Measurements from ENCODE around the gene GFOD2.

GFOD2 gene

DNA sequence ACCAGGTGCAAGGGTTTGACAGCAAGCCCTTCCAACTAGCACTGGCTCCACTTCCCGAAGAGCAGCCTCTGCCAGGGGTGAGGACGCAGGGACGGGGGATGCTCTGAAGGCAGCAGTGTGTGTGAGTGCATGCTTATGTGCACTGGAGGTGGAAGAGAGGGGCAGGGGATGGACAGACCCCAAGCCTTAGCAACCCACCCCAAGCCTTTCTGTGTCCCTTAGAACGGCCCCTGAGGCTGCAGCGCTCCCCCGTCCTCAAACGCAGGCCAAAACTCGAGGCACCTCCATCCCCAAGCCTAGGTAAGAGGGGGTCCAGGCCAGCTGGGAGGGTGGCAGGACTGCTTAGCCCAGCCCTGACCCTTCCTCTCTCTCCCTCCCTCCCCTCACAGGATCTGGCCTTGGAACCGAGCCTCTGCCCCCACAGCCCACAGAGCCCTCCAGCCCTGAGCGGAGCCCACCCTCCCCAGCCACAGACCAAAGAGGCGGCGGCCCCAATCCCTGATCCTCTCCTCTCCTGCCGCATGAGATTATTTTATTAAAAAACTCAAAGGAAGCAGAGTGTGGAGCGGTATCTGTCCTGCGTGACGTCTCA is 62.0 kb downstream of the GFOD2 start:
- DNase-seq = no peak

DNA sequence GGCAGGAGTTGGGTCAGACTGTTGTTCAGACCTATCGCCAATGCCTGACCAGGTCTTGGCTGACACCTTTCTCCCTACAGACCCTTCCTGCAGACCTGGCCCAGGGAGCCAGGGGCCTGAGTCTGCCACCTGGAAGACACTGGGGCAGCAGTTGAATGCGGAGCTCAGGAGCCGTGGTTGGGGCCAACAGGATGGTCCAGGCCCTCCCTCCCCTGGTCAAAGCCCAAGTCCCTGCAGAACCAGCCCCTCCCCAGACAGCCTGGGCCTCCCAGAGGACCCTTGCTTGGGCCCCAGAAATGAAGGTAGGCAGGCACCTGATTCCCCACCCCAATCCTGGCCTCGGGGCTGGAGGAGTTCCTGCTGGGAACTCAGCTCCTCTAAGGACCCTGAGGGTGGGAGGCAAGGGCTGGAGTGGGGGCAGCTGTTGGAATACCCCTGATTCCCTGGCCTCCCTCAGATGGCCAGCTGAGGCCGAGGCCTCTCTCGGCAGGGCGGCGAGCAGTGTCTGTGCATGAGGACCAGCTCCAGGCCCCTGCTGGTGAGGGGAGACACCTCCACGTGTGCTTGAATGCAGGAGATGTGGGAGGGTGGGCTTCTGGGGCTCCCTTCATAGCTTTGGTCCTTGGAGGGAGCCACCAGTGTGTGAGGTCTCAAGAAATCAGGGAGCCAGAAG is 62.6 kb downstream of the GFOD2 start:
- no peak for DNase-seq

DNA sequence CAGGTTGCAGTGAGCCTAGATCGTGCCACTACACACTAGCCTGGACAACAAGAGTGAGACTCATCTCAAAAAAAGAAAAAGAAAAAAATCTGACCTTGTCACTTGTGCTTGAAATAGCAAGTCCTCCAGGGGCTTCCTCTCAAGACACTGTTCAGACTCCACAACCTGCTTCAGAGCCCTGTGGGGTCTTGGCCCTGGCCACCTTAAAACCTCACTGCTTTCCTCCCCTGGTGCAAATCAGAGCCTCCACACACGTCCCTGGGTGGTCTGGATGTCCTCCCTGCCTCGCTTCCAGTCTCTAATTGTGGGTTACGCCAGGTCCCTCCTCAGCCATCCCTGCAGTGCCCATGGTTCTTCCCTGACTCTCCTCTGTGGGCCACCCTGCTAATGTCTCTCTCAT is 63.8 kb downstream of the GFOD2 start:
- DNase-seq = no peak

DNA sequence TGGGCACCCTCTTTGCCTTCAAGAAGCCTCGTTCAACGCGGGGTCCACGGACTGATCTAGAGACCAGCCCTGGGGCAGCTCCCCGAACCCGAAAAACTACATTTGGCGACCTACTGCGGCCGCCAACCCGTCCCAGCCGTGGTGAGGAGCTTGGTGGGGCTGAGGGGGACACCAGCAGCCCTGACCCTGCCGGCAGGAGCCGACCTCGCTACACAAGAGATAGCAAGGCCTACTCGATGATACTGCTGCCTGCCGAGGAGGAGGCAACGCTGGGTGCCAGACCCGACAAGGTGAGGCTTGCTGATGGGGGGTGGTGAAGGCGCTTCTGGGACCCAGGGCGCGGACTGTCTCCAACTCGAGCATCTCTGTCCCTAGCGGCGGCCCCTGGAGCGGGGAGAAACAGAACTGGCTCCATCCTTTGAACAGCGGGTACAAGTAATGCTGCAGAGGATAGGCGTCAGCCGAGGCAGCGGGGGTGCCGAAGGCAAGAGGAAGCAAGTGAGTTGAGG is 64.7 kb downstream of the GFOD2 start:
- DNase-seq = no peak

DNA sequence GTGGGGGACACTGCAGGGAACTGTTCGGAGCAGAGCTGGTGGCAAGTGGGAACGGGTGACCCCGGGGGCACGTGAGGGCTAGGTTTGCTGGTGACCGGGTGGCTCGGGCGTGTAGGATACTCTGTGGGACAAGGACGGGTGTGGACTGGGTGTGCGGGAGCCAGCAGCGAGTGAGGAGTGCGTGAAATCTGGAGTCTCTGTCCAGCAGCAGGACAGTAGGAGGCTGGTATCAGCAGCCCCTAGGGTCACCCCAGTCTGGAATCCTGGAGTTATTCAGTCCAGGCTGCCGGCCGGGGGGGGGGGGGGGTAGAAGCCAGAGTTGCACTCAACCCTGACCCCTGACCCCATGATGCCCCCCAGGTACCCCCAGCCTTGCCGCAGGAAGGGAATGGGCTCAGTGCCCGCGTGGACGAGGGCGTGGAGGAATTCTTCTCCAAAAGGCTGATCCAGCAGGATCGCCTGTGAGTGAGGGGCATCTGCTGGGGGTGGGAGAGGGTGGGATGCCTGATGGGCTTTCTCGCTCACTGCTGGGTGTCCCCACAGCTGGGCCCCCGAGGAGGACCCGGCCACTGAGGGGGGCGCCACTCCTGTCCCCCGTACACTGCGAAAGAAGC is 65.2 kb downstream of the GFOD2 start:
- DNase-seq = no peak

DNA sequence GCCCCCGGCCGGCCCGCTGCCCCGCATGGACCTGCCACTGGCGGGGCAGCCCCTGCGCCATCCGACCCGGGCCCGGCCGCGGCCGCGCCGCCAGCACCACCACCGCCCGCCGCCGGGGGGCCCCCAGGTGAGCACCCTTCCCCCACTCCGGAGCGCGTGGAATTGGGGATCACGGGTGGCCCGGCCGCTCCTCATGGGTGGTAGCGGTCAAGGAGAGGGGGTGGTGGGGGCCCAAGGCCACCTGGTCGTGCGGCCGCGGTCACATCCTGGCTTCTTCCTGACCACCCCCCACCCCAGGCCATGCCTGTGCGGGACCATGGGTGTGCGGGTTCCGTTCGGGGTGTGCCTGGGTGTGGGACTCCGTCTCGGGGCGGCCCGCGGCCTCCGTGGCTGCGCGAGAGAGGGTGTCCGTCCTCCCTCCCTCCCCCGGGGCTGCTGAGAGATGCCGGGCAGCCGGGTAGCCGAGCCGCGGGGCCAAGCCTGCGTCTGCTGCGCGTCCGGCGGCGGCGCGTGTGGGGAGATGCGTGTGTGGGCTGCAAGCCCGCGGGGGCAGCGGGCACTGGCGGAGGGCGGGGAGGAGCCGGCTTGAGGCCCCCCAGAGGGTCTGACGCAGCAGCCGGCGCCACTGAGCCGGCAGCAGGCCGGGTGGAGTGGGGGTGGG is 65.9 kb downstream of the GFOD2 start:
- no peak for DNase-seq

DNA sequence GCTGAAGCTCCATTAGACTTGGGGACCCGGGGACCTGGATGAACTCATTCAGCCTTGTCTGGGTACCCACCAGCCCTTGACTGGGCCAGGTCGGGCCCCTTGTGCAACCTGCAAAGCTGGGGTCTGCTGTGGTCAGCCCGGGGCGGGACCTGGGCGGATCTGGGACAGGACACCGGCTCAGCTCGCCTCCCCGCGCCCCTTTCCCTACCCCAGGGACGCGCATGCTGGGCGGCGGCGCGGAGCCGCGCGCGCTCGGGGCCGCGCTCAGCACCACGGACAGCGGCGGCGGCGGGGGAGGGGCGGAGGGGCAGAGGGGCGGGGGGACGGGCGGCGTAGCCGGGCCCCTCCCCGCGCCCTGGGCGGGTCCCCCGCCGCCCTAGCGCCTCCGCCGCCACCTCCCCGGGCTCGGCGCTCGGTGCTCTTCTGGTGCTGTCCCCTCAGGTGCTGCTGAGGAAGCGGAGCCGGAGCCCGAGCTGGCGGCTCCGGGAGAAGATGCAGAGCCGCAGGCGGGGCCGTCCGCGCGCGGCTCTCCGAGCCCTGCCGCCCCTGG is 66.5 kb downstream of the GFOD2 start:
- DNase-seq = no peak

DNA sequence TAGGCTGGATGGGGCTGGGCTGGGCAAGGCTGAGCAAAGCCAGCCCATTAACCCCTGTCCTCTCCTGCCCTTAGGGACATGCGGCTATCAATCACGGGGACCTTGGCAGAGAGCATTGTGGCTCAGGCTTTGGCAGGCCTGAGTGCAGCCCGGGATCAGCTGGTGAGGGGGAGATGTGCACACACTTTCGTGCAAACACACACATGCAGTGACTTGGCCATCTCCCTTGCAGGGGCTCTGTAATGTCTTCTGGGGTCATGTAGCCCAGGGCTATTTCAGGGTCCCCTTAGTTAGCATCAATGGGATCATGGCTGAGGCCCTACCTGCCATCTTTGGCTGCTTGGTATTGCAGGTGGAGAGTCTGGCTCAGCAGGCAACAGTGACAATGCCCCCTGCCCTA is 67.3 kb downstream of the GFOD2 start:
- no peak for DNase-seq

DNA sequence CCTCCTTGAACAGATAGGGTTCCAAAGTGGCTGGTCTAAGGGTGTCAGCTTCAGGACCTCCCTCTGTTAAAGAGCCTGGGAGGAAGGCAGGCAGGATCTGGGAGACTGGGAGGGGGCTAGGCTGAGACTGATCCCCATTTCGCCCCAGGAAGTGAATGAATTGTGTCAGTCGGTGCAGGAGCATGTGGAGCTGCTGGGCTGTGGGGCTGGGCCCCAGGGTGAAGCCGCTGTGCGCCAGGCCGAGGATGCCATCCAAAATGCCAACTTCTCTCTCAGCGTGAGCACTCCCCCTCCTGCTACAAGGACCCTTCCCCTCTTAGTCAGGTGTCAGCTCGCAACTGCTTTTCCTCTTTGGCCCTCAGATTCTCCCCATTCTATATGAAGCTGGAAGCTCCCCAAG is 68.1 kb downstream of the GFOD2 start:
- DNase-seq = no peak

DNA sequence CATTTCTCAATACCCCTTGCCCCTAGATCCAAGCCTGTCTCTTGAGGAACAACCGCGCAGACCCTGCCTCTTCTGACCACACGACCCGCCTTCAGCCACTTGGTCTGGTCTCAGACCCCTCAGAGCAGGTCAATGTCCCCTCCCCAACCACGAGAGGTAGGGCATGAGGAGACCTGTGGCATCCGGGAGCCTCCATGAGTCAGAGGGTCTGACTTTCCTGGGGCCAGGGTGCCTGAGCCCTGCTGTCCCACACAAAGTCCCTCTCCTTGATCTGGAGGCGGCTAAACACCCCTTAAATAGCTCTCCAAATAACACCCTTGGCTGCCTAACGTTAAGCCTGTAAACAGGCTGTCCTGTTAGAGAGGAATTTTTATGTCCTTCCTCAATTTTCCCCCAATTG is 69.1 kb downstream of the GFOD2 start:
- no peak for DNase-seq

DNA sequence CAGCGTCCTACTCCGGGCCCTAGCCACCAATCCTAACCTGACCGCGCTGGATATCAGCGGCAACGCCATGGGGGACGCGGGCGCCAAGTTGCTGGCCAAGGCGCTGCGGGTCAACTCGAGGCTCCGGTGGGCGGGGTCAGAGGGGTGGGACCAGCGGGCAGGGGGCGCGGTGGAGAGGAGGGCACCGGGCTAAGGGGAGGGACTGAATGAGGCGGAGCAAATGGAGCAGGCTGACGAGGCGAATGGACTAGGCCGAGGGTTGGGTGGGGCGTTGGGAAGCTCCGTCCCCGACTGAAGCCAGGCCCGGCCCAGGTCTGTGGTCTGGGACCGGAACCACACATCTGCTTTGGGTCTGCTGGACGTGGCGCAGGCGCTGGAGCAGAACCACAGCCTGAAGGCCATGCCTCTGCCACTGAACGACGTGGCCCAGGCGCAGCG is 69.6 kb downstream of the GFOD2 start:
- DNase-seq = no peak

DNA sequence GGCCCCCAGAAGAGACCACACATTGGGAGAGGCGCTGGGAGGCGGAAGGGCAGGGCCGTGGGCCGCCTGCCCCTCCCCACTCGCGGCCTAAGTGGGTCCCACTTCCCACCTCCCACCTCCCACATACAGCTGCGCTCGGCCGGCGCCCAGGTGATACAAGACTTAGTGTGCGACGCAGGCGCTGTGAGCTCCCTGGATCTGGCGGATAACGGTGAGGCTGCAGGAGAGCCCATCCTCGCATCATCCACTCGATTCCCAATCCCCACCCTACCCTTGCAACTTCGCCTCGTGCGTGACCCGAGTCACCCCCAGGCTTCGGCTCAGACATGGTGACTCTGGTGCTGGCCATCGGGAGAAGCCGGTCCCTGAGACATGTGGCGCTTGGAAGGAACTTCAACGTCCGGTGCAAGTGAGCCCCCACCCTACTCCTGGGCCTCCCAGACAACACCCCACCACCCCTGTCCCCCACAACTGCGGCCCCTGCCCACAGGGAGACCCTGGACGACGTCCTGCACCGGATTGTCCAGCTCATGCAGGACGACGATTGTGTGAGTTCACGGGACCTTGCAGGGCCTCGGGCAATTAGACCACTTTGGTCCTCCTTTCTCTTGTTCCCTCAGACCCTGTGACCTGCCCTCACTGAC is 70.2 kb downstream of the GFOD2 start:
- DNase-seq = no peak

DNA sequence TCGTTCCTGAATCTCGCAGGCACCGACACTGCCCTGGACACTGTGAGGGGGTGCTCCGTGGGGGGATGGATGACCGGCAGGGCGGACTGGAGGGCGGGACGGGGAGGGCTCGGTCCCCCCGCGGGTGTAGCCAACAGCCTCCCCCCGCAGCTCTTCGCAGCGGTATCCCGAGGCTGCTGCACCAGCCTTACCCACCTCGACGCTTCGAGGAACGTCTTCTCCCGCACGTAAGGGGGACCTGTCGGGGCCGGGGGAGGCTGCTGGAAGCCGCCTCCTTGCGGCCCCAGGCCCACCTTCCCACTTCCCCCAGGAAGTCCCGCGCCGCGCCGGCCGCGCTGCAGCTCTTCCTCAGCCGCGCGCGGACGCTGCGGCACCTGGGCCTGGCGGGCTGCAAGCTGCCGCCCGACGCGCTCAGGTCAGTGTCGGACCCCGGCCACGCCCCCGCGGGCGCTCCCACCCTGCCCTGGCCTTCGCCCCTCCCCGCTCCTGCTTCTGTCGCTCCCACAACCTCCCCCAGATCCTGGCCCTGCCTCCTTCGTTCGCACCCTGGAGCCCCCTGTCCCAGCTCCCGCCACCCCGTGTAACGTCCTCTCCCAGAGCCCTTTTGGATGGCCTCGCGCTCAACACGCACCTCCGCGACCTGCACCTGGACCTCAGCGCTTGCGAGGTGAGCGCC is 70.9 kb downstream of the GFOD2 start:
- no peak for DNase-seq

DNA sequence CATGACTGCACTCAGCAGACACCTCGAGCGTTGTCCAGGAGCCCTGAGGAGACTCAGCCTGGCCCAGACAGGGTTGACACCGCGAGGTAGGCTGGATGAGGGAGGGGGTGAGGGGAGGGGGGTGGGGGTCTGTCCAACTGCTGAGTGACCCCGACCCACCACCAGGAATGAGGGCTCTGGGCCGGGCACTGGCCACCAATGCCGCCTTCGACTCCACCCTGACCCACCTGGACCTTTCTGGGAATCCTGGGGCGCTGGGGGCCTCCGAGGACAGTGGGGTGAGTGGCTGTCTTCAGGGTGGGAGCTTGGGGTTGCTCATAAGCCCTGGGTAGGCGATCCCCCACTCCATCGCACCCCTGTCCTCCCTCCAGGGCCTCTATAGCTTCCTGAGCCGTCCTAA is 71.4 kb downstream of the GFOD2 start:
- no peak for DNase-seq

DNA sequence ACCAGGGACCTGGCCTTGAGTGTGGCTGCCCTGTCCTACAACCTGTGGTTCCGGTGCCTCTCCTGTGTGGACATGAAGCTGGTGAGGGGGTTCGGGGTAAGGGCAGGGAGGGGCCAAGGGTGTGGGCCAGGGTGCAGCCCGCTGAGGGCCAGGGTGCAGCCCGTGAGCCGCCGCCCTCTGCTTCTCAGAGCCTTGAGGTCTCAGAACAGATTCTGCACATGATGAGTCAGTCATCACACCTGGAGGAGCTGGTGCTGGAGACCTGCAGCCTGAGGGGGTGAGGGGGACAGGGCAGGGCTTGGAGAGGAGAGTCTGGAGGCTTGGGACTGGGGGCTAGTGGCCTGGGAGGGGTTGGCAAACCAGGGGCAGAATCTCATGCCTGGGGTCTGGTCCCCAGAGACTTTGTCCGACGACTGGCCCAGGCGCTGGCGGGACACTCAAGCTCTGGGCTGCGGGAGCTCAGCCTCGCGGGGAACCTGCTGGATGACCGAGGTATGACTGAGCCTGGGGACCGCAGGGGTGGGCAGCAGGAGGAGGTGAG is 71.9 kb downstream of the GFOD2 start:
- no peak for DNase-seq

DNA sequence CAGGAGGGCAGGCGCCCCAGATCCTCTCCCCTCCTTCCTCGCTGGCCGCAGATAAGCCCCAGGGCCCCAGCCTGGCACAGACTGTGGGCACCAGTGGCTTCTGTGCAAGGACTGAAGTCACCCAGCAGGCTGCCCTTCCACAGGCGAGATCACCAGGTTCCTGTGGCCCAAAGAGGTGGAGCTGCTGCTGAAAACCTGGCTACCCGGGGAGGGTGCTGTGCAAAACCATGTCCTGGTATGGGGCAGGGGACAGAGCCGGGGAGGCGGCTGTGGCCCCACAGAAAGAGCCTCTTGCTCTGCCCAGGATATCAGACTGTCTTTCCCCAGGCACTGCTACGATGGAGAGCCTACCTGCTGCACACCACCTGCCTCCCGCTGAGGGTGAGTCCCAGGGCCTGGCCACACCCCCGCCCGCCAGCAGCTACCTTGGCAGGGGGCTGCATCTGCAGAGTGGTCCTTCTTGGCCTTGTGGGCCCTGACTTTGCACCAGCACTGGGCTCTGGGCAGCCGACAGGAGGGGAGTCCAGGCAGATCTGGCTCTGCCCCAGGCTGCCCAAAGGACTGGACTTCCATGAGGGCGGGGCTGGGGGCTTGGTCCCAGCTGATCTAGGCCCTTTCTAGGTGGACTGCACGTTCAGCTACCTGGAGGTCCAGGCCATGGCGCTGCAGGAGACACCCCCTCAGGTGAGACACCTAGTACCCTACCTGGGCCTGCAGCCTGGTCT is 73.6 kb downstream of the GFOD2 start:
- DNase-seq = no peak

DNA sequence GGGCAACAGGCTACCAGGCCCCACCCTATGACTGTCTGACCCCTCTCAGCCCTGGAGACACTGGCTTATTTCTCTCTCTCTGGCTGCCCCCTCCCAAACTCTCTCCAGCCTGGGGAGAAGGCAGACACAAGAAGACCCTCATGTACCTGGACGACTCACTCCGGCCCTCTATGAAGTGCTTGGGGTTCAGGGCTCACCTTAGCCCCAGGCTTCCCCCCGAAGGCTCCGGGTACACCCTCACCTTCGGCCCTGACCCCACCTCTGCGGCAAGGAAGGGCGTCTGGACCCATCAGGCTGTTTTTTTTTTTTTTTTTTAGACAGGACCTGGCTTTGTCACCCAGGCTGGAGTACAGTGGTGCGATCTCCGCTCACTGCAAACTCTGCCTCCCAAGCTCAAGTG is 75.1 kb downstream of the GFOD2 start:
- no peak for DNase-seq

DNA sequence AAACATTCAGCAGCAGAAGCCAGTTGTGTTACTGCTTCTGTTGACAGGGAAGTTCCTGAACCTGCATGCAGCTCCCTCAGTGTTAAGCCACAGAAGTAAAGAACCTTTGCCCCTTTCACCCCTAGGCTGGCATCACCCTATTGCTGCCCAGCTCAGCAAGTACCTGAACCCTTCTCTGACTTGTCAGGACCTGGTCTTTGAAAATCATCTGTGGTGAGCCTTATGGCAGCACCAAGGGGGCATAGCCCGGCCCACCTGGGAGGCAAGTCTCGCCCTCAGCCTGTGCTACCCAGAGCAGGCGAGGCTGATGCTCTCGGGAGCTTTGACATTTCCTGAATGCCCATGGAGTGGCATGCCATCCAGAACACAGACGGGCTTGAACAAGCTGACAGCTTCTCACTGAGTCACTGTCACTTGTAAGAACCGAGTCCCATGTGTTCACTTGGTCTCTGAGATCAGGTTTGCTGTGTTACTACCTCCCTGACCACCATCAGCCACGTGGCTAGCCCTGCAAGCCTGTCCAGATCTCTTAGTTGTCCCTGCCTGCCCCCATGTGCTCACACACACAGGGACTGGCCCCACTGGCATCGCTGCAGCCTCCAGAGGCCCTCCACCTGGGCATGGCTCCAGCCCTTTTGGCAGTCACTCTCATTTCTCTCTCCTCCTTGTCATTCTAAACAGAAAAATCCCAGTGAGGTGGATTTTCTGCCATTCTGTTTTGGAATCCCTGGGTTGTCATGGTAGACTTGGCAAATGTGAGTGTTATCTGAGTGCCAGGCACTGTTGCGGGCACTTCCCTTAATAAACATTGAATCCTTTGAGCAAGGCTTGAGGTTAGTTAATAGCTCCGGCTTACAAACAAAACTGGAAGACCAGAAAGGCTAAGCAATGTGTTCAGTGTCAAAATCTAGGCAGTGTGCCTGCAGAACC is 77.1 kb downstream of the GFOD2 start:
- no peak for DNase-seq

DNA sequence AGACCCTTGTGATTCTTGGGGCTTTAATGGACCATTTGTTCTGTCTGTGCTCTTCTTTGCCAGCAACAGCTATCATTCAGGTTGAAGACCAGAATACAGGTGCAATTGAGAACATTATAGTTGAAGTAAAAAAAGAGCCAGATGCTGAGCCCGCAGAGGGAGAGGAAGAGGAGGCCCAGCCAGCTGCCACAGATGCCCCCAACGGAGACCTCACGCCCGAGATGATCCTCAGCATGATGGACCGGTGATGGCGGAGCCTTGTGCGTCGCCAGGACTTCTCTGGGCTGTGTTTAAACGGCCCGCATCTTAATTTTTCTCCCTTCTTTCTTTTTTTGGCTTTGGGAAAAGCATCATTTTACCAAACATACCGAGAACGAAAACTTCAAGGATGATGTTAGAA is 81.5 kb downstream of the GFOD2 start:
- DNase-seq = no peak

DNA sequence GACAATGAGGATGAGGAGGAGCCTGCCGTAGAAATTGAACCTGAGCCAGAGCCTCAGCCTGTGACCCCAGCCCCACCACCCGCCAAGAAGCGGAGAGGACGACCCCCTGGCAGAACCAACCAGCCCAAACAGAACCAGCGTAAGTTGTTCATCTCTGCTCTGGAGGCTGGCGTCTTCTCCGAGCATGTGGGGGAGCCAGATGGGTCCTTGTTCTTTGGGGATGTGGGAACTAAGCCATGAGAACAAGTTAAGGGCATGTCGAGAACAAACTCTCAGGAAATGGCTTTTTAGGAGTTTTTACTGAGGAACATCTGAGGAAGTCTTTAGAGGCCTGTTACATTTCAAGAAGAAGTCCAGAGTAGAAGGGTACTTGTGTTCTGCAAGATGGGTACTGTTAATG is 82.4 kb downstream of the GFOD2 start:
- DNase-seq = no peak

Measured in right forelimb (tissue), 1 donor.